Neural crest cell (in vitro differentiated cells): Measurements from ENCODE around the gene SCN10A. TPM values are rescaled to one million over a fixed set of nuclear protein-coding genes. Genes with fewer than 3 reads are reported as not detected.

ENCODE experiments used
- DNase-seq: peaks from one replicate; pipeline ENCODE4 v3.0.0; 2021; ENCODE audit warnings: low read depth, mixed read lengths, low spot score
- H3K27ac Mint-ChIP-seq: one replicate; pipeline ENCODE4 v1.8.0; 2021; ENCODE audit warnings: mild to moderate bottlenecking, mixed read lengths; ENCODE audit not compliant: unreplicated experiment
- H3K27me3 Mint-ChIP-seq: 2 replicates; pipeline ENCODE4 v1.8.0; 2021; ENCODE audit warnings: low read depth, mild to moderate bottlenecking, mixed read lengths
- H3K36me3 Mint-ChIP-seq: 2 replicates; pipeline ENCODE4 v1.8.0; 2021; ENCODE audit warnings: low read depth, mild to moderate bottlenecking, mixed read lengths
- H3K4me1 Mint-ChIP-seq: 2 replicates; pipeline ENCODE4 v1.8.0; 2021; ENCODE audit warnings: mixed read lengths
- H3K4me3 Mint-ChIP-seq: one replicate; pipeline ENCODE4 v1.8.0; 2021; ENCODE audit warnings: mild to moderate bottlenecking, mixed read lengths
- H3K9me3 Mint-ChIP-seq: 2 replicates; pipeline ENCODE4 v1.8.0; 2021; ENCODE audit warnings: mixed read lengths
- CTCF ChIP-seq: fragments of 200-600 bp; sonication (generic); conservative IDR thresholded peaks from 2 replicates; pipeline ENCODE4 v1.5.0; 2021; ENCODE audit warnings: antibody characterized with exemption, mild to moderate bottlenecking
- total RNA-seq: library from RNA; stranded (reverse); gene quantifications from 2 replicates; pipeline ENCODE4 v1.2.1, GENCODE V29; 2021

SCN10A gene
- total RNA-seq, 1 donor from 2014 or later: not detected

- DNase-seq: no peak
- H3K36me3 Mint-ChIP-seq: no peaks in the 10 kb centered on the region
- H3K4me3 Mint-ChIP-seq: no peak overlapping the region
- H3K9me3 Mint-ChIP-seq: no peaks in the 10 kb centered on the region
- peaks cover 12% of the 10 kb centered on the region for H3K27me3 Mint-ChIP-seq
- no peak overlapping the region for H3K27ac Mint-ChIP-seq
- H3K4me1 Mint-ChIP-seq: no peaks in the 10 kb centered on the region
- no peak for TF ChIP-seq CTCF
Observed at GRCh38 chr3:38730281-38730680, 85.7 kb downstream of the SCN10A start.

- Mint-ChIP-seq H3K9me3 (no peaks in the 10 kb centered on the region), H3K4me3 (no peak overlapping the region), H3K27me3 (peaks cover 12% of the 10 kb centered on the region), H3K27ac (no peak overlapping the region), H3K4me1 (no peaks in the 10 kb centered on the region), H3K36me3 (no peaks in the 10 kb centered on the region)
- TF ChIP-seq CTCF: no peak
- no peak for DNase-seq
Observed at GRCh38 chr3:38728008-38728407, 88.0 kb downstream of the SCN10A start.

- Mint-ChIP-seq H3K27me3 (peaks cover 7% of the 10 kb centered on the region), H3K4me1 (no peaks in the 10 kb centered on the region), H3K4me3 (no peak overlapping the region), H3K27ac (no peak overlapping the region), H3K9me3 (no peaks in the 10 kb centered on the region), H3K36me3 (no peaks in the 10 kb centered on the region)
- no peak for TF ChIP-seq CTCF
- DNase-seq: no peak
Observed at GRCh38 chr3:38726751-38727150, 89.3 kb downstream of the SCN10A start.

- Mint-ChIP-seq H3K27me3 (peaks cover 7% of the 10 kb centered on the region), H3K4me1 (no peaks in the 10 kb centered on the region), H3K9me3 (no peaks in the 10 kb centered on the region), H3K4me3 (no peak overlapping the region), H3K36me3 (no peaks in the 10 kb centered on the region), H3K27ac (no peak overlapping the region)
- no peak for TF ChIP-seq CTCF
- DNase-seq: no peak
Observed at GRCh38 chr3:38725726-38726419, 90.1 kb downstream of the SCN10A start.

GRCh38 chr3:38724392-38724736, 91.7 kb downstream of the SCN10A start:
- Mint-ChIP-seq H3K27ac (no peak overlapping the region), H3K27me3 (peaks cover 9% of the 10 kb centered on the region), H3K36me3 (no peaks in the 10 kb centered on the region), H3K9me3 (no peaks in the 10 kb centered on the region), H3K4me1 (no peaks in the 10 kb centered on the region), H3K4me3 (no peak overlapping the region)
- no peak for TF ChIP-seq CTCF
- no peak for DNase-seq
